MM.1S (cell line): ENCODE results near the gene AMACR.

Source experiments
- DNase-seq: peaks from one replicate; pipeline ENCODE4 v3.0.0-alpha.2; 2015
- H2AFZ ChIP-seq: fragments of 300-600 bp; sonication (generic); 2 replicates; pipeline ENCODE4 v1.6.0; 2016; ENCODE audit warnings: antibody characterized with exemption, low read length
- H3F3A ChIP-seq: fragments of 300-600 bp; sonication (generic); 2 replicates; pipeline ENCODE4 v1.6.1; 2016; ENCODE audit warnings: mild to moderate bottlenecking, antibody characterized with exemption, low read length, moderate library complexity, mixed read lengths; ENCODE audit not compliant: insufficient read depth
- H3K27ac ChIP-seq: fragments of 300-600 bp; sonication (generic); 2 replicates; pipeline ENCODE4 v1.5.1; 2016; ENCODE audit warnings: mild to moderate bottlenecking, low read length
- H3K27me3 ChIP-seq: fragments of 300-600 bp; sonication (generic); replicated peaks from 2 replicates; pipeline ENCODE4 v1.6.0; 2016; ENCODE audit warnings: low read length; ENCODE audit not compliant: insufficient read depth
- H3K36me3 ChIP-seq: fragments of 300-600 bp; sonication (generic); replicated peaks from 2 replicates; pipeline ENCODE4 v1.6.1; 2016; ENCODE audit warnings: mild to moderate bottlenecking, low read length, mixed read lengths; ENCODE audit not compliant: insufficient read depth
- H3K4me1 ChIP-seq: fragments of 300-600 bp; sonication (generic); 2 replicates; pipeline ENCODE4 v1.6.1; 2016; ENCODE audit warnings: low read length, mixed read lengths
- H3K4me2 ChIP-seq: fragments of 300-600 bp; sonication (generic); 2 replicates; pipeline ENCODE4 v1.6.0; 2016; ENCODE audit warnings: low read depth, low read length
- H3K4me3 ChIP-seq: fragments of 300-600 bp; sonication (generic); 2 replicates; pipeline ENCODE4 v1.5.1; 2016; ENCODE audit warnings: low read length, mixed read lengths
- H3K79me2 ChIP-seq: fragments of 300-600 bp; sonication (generic); 2 replicates; pipeline ENCODE4 v1.6.1; 2016; ENCODE audit warnings: mixed run types, low read length, mixed read lengths
- H3K9ac ChIP-seq: fragments of 300-600 bp; sonication (generic); 2 replicates; pipeline ENCODE4 v1.6.1; 2016; ENCODE audit warnings: low read length, mixed read lengths
- H3K9me2 ChIP-seq: fragments of 300-600 bp; sonication (generic); replicated peaks from 2 replicates; pipeline ENCODE4 v1.6.1; 2016; ENCODE audit warnings: mild to moderate bottlenecking, low read length, mixed read lengths; ENCODE audit not compliant: insufficient read depth
- H3K9me3 ChIP-seq: fragments of 300-600 bp; sonication (generic); replicated peaks from 2 replicates; pipeline ENCODE4 v1.6.1; 2016; ENCODE audit warnings: mild to moderate bottlenecking, low read length, mixed read lengths; ENCODE audit not compliant: insufficient read depth
- H4K20me1 ChIP-seq: fragments of 300-600 bp; sonication (generic); 2 replicates; pipeline ENCODE4 v1.6.1; 2016; ENCODE audit warnings: mild to moderate bottlenecking, low read length, moderate library complexity, mixed read lengths; ENCODE audit not compliant: insufficient read depth
- CTCF ChIP-seq: fragments of 300-600 bp; sonication (generic); IDR thresholded peaks from 2 replicates; pipeline ENCODE4 v1.5.1; 2016; ENCODE audit warnings: antibody characterized with exemption, low read length, mixed read lengths
- EZH2 ChIP-seq: fragments of 300-600 bp; sonication (generic); optimal IDR thresholded peaks from 2 replicates; pipeline ENCODE3; 2017; ENCODE audit warnings: low read depth, mild to moderate bottlenecking, antibody characterized with exemption, low read length, mixed read lengths
- EZH2phosphoT487 ChIP-seq: fragments of 300-600 bp; sonication (generic); IDR thresholded peaks from 2 replicates; pipeline ENCODE4 v1.6.1; 2018; ENCODE audit warnings: antibody characterized with exemption, low read length

Gene AMACR

DNA sequence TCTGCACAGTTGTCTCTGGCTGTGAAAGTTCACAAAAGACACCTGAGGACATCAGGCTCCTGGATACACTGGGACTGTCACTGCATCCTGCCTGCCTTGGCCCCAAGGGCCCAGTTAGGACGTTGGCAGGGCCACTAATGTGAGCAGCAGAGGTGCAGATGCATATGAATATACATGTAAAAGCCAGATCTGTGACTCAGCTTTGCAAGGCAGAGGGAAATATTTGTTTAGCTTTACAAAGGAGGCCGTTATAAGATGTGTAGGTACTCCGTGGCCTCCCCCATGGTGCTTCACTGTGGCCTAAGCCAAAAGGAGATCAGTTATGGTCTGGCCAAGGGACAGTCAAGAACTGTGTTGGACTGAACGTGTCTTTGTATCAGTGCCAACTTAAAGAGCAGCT lies 39.3 kb upstream of the AMACR start:
- no peaks in the 10 kb centered on the region for H3K4me1 ChIP-seq
- H3K9me2 ChIP-seq = no peaks in the 10 kb centered on the region
- H3K36me3 ChIP-seq = no peaks in the 10 kb centered on the region
- no peak overlapping the region for H3K4me3 ChIP-seq
- H3K27ac ChIP-seq = no peak overlapping the region
- no peaks in the 10 kb centered on the region for H3K79me2 ChIP-seq
- H3K9ac ChIP-seq = no peak overlapping the region
- TF ChIP-seq CTCF (no peak), EZH2phosphoT487 (no peak), EZH2 (no peak)
- H3K9me3 ChIP-seq = no peaks in the 10 kb centered on the region
- H3F3A ChIP-seq = no peaks in the 10 kb centered on the region
- no peak overlapping the region for H3K4me2 ChIP-seq
- DNase-seq = no peak
- no peaks in the 10 kb centered on the region for H4K20me1 ChIP-seq
- H3K27me3 ChIP-seq = no peaks in the 10 kb centered on the region
- H2AFZ ChIP-seq = no peak overlapping the region

- Histone ChIP-seq H3K4me3 (no peak overlapping the region), H3K9me2 (no peaks in the 10 kb centered on the region), H3K4me2 (no peak overlapping the region), H3K36me3 (no peaks in the 10 kb centered on the region), H2AFZ (no peak overlapping the region), H3K79me2 (no peaks in the 10 kb centered on the region), H3K27ac (no peak overlapping the region), H3K9me3 (no peaks in the 10 kb centered on the region), H4K20me1 (no peaks in the 10 kb centered on the region), H3K4me1 (no peaks in the 10 kb centered on the region), H3K9ac (no peak overlapping the region), H3K27me3 (no peaks in the 10 kb centered on the region), H3F3A (no peaks in the 10 kb centered on the region)
- no peak for DNase-seq
- no peak for TF ChIP-seq EZH2phosphoT487
- no peak for TF ChIP-seq EZH2
- TF ChIP-seq CTCF = no peak
Measured at GRCh38 chr5:34045996-34046395, 38.1 kb upstream of the AMACR start.

- no peaks in the 10 kb centered on the region for H3K27me3 ChIP-seq
- no peaks in the 10 kb centered on the region for H3K79me2 ChIP-seq
- H3K9me3 ChIP-seq = no peaks in the 10 kb centered on the region
- H3F3A ChIP-seq = no peaks in the 10 kb centered on the region
- TF ChIP-seq EZH2 = no peak
- TF ChIP-seq EZH2phosphoT487 = no peak
- no peak for TF ChIP-seq CTCF
- no peak overlapping the region for H2AFZ ChIP-seq
- no peak for DNase-seq
- no peaks in the 10 kb centered on the region for H4K20me1 ChIP-seq
- H3K36me3 ChIP-seq = no peaks in the 10 kb centered on the region
- H3K4me2 ChIP-seq = no peak overlapping the region
- no peak overlapping the region for H3K4me3 ChIP-seq
- H3K9me2 ChIP-seq = no peaks in the 10 kb centered on the region
- no peak overlapping the region for H3K27ac ChIP-seq
- no peaks in the 10 kb centered on the region for H3K4me1 ChIP-seq
- no peak overlapping the region for H3K9ac ChIP-seq
Measured at GRCh38 chr5:34045023-34045422, 37.2 kb upstream of the AMACR start.
